ENCODE results near the gene SLC25A18.
"Not testable (repeated sequence)": the region's sequence is repeated elsewhere in the genome, so short reads cannot be mapped to it uniquely, and the experiment has no call there.

Gene SLC25A18

DNA sequence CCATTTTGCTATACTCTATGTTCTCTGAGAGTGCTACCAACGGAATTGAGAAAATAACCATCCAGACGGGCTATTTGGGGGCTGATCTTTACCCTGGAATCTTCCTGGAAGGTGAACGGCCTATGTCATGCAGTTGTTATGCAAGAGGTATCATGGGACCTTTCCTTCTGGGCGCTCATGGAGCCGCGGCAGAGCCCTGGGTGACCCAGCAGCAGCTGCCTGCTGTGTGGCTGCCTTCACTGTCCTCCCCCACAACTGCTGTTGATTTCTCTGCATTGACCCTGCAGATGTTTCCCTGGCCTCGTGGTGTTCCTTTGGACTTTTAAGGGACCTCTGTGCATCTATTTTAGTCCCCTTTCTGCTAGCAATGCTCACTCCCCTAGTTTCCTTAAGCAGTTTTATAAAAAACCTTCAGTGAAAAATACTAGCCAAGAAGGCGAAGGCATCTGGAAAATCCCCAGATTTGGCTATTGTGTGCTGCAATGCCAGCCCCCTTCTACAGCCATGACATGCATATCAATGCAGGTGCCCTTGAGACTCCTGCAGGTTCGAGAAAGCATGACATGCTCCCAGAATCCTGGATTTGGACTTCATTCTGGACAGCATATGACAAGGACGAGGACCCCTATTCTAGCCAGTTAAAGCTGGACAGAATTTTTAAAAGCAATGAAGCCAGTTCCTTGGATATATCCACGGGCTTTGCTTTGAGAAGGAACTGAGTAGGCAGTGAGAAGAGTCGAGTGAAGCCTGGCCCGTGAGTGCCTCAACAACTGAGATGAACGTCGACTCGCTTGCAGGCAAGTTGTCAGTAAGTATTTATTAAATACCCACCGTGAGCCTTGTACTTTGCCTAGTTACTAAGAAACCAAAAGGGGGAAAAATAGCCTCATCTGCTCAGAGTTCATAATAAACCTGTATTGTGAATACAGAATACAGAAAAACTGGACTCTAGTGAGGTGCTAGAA is at the start of gene SLC25A18:
TSS of gene SLC25A18 (plus strand) at position 593 of the 965 bp plus-strand sequence. CDS start 16,447 bp downstream, outside the sequence.
- DNase-seq (ENCODE audit: low spot score) = no peak

DNA sequence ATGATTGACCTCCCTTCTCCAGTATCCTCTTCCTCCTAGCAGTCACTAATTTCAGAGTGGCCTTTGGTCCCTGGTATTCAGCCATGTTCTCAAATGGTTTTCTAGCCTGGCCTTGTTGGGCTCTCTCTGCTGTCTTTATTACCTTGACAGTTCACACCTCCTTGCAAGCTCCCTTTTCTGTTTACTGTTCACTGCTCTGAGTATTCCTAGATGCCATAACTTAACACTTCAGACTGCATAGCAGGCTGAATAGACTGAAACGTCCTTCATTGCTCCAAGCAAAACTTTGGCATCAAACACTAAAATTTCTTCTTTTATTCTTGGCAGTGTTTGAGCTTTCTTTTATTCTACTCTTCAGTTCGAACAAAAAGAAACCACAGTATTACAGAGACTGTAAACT is 49.7 kb upstream of the SLC25A18 start:
- DNase-seq (ENCODE audit: low spot score) = no peak

DNA sequence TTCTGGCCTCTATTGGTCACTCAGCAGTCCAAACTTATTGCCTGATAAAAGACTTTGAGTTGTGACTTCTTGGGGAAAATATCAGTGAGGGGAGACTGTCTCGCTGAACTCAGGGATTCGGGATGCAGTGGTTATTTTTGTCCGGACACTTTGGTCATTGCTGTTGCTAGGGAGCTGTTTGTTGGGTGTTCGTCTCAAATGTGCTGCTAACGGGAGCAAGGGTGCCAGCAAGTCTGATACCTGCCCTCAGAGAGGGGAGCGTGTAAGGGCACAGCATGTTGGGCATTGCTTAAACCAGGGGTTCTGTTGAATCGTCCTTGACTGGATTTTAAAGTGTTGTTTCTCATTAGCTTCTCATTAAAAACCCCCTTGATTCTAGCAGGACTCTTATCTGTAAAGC is 49.2 kb upstream of the SLC25A18 start:
- DNase-seq (ENCODE audit: low spot score) = no peak

DNA sequence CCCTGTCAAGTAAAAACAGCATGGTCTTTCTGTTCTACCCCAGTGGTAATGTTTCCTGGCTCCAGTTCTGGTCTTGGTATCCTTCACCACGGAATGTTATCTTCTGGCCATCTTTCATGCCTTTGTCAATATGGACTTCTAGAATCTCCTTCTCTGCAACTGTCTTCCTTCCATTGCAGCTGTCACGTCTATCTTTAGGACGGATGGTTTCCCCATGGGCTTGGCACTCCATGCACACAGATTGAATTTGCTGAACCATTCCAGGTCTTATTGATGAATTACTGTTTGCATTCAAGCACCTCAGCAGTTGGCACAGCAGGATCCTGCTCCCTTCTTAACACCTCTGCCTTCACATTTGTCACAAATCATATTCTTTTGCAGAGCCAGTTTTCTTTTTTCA is 44.9 kb upstream of the SLC25A18 start:
- no peak for DNase-seq (ENCODE audit: low spot score)

DNA sequence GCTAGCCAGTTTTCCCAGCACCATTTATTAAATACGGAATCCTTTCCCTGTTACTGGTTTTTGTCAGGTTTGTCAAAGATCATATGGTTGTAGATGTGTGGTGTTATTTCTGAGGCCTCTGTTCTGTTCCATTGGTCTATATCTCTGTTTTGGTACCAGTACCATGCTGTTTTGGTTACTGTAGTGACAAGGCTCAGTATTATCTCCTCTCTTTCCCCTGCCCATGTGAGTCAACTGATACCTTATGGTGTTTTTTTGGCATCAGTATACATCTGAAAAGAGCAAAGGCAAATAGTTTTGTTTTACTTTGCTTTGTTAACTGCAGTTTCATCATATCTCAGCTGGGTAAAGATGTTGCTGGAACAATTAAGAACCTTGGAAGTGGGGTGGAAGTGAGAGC is 41.3 kb upstream of the SLC25A18 start:
- DNase-seq (ENCODE audit: low spot score) = not testable (repeated sequence)

DNA sequence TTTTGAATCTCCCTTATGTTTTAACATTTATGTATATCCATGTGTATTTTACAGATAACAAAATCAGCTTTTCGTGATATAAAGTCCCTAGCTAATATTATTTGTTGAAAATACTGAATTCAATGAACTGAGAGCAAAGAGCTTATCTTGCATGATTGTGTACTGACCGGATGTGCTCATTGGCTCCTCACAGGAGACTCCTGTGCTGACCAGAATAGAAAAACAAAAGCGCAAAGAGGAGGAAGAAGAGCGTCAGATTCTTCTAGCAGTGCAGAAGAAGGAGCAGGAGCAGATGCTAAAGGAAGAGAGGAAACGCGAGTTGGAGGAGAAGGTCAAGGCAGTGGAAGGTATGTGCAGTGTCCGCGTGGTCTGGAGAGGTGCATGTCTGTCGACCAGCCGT is 39.4 kb upstream of the SLC25A18 start:
- no peak for DNase-seq (ENCODE audit: low spot score)

GRCh38 chr22:17536269-17536668 is 27.0 kb upstream of the SLC25A18 start:
- no peak for DNase-seq (ENCODE audit: low spot score)

- no peak for DNase-seq (ENCODE audit: low spot score)
These were observed 26.1 kb upstream of the SLC25A18 start for GRCh38 chr22:17537155-17537554.

GRCh38 chr22:17540481-17540880 is 22.8 kb upstream of the SLC25A18 start:
- DNase-seq (ENCODE audit: low spot score) = no peak

- DNase-seq (ENCODE audit: low spot score) = no peak
These were observed 21.8 kb upstream of the SLC25A18 start for GRCh38 chr22:17541476-17541875.

GRCh38 chr22:17542452-17542851 is 20.8 kb upstream of the SLC25A18 start:
- DNase-seq (ENCODE audit: low spot score) = no peak

GRCh38 chr22:17548010-17548755 is 15.1 kb upstream of the SLC25A18 start:
- DNase-seq (ENCODE audit: low spot score) = no peak

DNA sequence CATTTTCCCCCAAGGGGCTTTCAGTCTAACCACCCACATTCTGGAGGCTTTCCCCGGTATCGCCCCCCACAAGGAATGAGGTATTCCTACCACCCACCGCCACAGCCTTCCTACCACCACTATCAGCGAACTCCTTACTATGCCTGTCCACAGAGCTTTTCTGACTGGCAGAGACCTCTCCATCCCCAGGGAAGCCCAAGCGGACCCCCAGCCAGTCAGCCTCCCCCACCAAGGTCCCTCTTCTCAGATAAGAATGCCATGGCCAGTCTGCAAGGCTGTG is 14.6 kb upstream of the SLC25A18 start:
- no peak for DNase-seq (ENCODE audit: low spot score)

- no peak for DNase-seq (ENCODE audit: low spot score)
These were observed 14.1 kb upstream of the SLC25A18 start for GRCh38 chr22:17549183-17549582.

DNA sequence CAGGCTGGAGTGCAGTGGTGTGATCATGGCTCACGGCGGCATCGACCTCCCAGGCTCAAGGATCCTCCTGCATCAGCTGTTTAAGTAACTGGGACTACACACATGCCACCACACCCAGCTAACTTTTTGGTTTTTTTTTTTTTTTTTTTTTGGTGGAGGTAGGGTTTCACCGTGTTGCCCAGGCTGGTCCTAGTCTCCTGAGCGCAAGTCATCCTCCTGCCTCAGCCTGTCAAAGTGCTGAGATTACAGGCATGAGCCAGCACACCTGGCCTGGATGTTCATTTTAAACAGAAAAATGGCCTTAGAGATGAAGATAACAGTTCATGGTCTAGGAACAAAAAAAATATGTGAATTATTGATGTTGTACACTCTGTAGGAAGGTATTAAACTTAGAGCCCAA is 13.6 kb upstream of the SLC25A18 start:
- no peak for DNase-seq (ENCODE audit: low spot score)

GRCh38 chr22:17552737-17553136 is 10.6 kb upstream of the SLC25A18 start:
- no peak for DNase-seq (ENCODE audit: low spot score)

GRCh38 chr22:17554814-17555213 is 8.5 kb upstream of the SLC25A18 start:
- no peak for DNase-seq (ENCODE audit: low spot score)

DNA sequence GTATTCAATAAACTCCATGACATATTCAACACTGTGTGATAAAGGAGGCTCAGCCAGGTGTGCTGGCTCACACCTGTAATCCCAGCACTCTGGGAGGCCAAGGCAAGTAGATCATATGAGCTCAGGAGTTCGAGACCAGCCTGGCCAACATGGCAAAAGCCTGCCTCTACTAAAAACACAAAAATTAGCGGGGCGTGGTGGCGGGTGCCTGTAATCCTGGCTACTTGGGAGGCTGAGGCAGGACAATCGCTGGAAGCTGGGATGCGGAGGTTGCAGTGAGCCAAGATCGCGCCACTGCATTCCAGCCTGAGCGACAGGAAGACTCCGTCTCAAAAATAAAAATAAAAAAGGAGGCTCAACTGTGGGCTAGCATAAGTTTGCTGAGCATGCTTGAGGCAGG is 4.1 kb upstream of the SLC25A18 start:
- DNase-seq (ENCODE audit: low spot score) = no peak

- DNase-seq (ENCODE audit: low spot score) = no peak
These were observed 666 bp downstream of the SLC25A18 start for GRCh38 chr22:17563936-17564391.

GRCh38 chr22:17566016-17566687 is 2.9 kb downstream of the SLC25A18 start:
- DNase-seq (ENCODE audit: low spot score) = not testable (repeated sequence)

DNA sequence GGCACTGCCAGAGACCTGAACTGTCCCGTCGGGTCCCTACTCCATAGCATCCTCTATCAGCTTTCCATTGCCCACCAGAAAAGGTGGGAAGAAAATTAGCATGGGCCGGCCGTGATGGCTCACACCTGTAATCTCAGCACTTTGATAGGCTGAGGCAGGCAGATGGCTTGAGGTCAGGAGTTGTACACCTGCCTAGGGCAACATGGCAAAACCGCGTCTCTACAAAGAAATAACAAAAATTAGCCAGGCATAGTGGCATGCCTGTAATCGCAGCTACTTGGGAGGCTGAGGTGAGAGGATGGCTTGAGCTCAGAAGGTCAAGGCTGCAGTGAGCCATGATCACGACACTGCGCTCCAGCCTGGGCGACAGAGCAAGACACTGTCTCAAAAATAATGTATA is 3.5 kb downstream of the SLC25A18 start:
- DNase-seq (ENCODE audit: low spot score) = no peak

GRCh38 chr22:17569971-17570511 is 6.7 kb downstream of the SLC25A18 start:
- no peak for DNase-seq (ENCODE audit: low spot score)
